HCT116 (cell line): ENCODE data around the gene ITGBL1.

ENCODE experiments used
- CTCF ChIP-seq, 3 experiments: fragments of 200-600 bp in 1 of 3; sonication (generic) in 1 of 3; IDR thresholded peaks in 2 of 3; conservative IDR thresholded peaks in 1 of 3; 2 replicates each; pipeline ENCODE4 v1.5.1; 2012 to 2017; ENCODE audit warnings: low read depth in 2 of 3, low read length in 2 of 3, antibody characterized with exemption in 1 of 3, borderline replicate concordance in 1 of 3, control low read depth in 1 of 3, mild to moderate bottlenecking in 1 of 3, mixed read lengths in 1 of 3, mixed run types in 1 of 3, moderate library complexity in 1 of 3; ENCODE audit not compliant: insufficient read depth in 1 of 3
- EGR1 ChIP-seq: IDR thresholded peaks from 2 replicates; pipeline ENCODE4 v1.6.1; 2012; ENCODE audit warnings: low read depth
- EZH2 ChIP-seq: fragments of 200-600 bp; sonication (generic); IDR thresholded peaks from 2 replicates; pipeline ENCODE4 v1.6.1; 2017; ENCODE audit warnings: antibody characterized with exemption, mixed run types
- EZH2phosphoT487 ChIP-seq: fragments of 200-600 bp; IDR thresholded peaks from 2 replicates; pipeline ENCODE4 v1.6.1; 2018; ENCODE audit warnings: antibody characterized with exemption, borderline replicate concordance
- JUND ChIP-seq: IDR thresholded peaks from 2 replicates; pipeline ENCODE4 v1.6.1; 2012
- MAX ChIP-seq: IDR thresholded peaks from 2 replicates; pipeline ENCODE4 v1.6.1; 2012
- POLR2A ChIP-seq: IDR thresholded peaks from 2 replicates; pipeline ENCODE4 v1.7.0; 2011; ENCODE audit warnings: borderline replicate concordance; ENCODE audit not compliant: insufficient read depth, insufficient read length; ENCODE audit errors: extremely low read depth
- POLR2AphosphoS5 ChIP-seq: IDR thresholded peaks from 2 replicates; pipeline ENCODE4 v1.6.1; 2011; ENCODE audit warnings: mild to moderate bottlenecking, low read depth, low read length, moderate library complexity
- REST ChIP-seq: IDR thresholded peaks from 2 replicates; pipeline ENCODE4 v1.6.1; 2012; ENCODE audit warnings: low read depth
- SIN3A ChIP-seq: IDR thresholded peaks from 2 replicates; pipeline ENCODE4 v1.6.1; 2012; ENCODE audit warnings: low read depth
- YY1 ChIP-seq: IDR thresholded peaks from 2 replicates; pipeline ENCODE4 v1.6.1; 2011; ENCODE audit warnings: low read length, low read depth, moderate library complexity, mild to moderate bottlenecking; ENCODE audit not compliant: insufficient replicate concordance; ENCODE audit errors: extremely low read depth
- ZFX ChIP-seq: fragments of 450-650 bp; IDR thresholded peaks from 2 replicates; pipeline ENCODE4 v1.6.1; 2017

- no peak for TF ChIP-seq CTCF (IDR thresholded peaks at IDR 0.05 in 2 of 3, conservative IDR thresholded peaks at IDR 0.05 in 1 of 3; ENCODE audit: borderline replicate concordance in 1 of 3, insufficient read depth in 1 of 3, low read depth in 2 of 3, low read length in 2 of 3)
- no peak for TF ChIP-seq JUND
- no peak for TF ChIP-seq POLR2A
- TF ChIP-seq EZH2, result no peak
- no peak for TF ChIP-seq POLR2AphosphoS5
- TF ChIP-seq EGR1, result no peak
- TF ChIP-seq ZFX, result no peak
- no peak for TF ChIP-seq SIN3A
- no peak for TF ChIP-seq MAX
- no peak for TF ChIP-seq YY1
- no peak for TF ChIP-seq REST
- no peak for TF ChIP-seq EZH2phosphoT487
These were observed 248.1 kb downstream of the ITGBL1 start for GRCh38 chr13:101700598-101700997.
